Measurements from ENCODE around the gene STAB2.

DNA sequence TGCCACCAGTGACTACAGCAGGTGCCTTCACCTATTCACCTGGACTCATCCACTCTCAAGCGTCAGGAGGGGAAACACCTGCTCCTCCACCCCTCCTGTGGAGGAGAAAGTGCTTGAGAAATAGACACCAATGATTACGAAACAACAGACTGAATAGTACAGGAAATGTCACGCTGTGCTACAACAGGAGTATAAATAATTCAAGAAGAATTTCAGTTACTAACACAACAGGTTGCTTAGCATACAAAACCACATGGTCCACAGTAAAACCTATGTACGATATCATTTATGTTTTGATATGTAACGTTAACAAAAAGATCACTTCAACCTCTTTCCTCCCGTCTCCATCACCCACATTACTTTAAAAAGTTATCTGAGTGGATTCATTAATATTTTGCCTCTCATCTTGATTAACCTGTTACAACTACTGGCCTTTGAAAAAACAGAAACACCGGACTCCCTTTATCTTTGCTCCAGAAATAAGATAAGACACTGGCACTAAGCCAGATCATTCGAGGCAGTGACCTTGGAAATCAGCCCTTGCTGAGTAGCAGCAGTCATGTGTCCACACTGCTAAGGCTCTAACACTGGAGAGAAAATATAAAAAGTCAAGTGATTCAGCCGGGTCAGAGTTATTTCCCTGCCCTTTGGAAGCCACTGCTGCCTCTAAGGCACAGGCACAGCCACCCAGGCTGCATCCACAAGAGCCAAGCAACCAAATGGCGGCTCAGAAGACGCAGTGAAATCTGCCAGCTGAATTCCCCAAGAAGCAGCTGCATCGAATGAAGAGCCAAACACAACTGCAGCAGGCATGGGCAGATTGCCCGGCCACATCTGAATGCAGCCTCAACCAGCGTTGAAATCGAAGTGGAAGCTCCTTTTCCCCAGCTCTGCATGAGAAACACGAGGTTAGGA, 213.0 kb downstream of the STAB2 start:
- peak; percentile 47; the same call in 1 of the 2 replicates for TF ChIP-seq EP300 (IDR thresholded peaks at IDR 0.05; ENCODE audit: borderline replicate concordance)
- no peak for TF ChIP-seq RAD21 (IDR thresholded peaks at IDR 0.05; ENCODE audit: low read depth)
- TF ChIP-seq, protein P1, sequence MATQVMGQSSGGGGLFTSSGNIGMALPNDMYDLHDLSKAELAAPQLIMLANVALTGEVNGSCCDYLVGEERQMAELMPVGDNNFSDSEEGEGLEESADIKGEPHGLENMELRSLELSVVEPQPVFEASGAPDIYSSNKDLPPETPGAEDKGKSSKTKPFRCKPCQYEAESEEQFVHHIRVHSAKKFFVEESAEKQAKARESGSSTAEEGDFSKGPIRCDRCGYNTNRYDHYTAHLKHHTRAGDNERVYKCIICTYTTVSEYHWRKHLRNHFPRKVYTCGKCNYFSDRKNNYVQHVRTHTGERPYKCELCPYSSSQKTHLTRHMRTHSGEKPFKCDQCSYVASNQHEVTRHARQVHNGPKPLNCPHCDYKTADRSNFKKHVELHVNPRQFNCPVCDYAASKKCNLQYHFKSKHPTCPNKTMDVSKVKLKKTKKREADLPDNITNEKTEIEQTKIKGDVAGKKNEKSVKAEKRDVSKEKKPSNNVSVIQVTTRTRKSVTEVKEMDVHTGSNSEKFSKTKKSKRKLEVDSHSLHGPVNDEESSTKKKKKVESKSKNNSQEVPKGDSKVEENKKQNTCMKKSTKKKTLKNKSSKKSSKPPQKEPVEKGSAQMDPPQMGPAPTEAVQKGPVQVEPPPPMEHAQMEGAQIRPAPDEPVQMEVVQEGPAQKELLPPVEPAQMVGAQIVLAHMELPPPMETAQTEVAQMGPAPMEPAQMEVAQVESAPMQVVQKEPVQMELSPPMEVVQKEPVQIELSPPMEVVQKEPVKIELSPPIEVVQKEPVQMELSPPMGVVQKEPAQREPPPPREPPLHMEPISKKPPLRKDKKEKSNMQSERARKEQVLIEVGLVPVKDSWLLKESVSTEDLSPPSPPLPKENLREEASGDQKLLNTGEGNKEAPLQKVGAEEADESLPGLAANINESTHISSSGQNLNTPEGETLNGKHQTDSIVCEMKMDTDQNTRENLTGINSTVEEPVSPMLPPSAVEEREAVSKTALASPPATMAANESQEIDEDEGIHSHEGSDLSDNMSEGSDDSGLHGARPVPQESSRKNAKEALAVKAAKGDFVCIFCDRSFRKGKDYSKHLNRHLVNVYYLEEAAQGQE (IDR thresholded peaks at IDR 0.05; ENCODE audit: low read depth), result no peak
- TF ChIP-seq TCF12 (IDR thresholded peaks at IDR 0.05; ENCODE audit: low read depth), result peak; percentile 61; the same call in 1 of the 2 replicates
- TF ChIP-seq NFIC (IDR thresholded peaks at IDR 0.05), result peak; percentile 44; the same call in 1 of the 2 replicates
- no peak for TF ChIP-seq TAF1 (IDR thresholded peaks at IDR 0.05; ENCODE audit: low read depth)
- TF ChIP-seq, protein P2, sequence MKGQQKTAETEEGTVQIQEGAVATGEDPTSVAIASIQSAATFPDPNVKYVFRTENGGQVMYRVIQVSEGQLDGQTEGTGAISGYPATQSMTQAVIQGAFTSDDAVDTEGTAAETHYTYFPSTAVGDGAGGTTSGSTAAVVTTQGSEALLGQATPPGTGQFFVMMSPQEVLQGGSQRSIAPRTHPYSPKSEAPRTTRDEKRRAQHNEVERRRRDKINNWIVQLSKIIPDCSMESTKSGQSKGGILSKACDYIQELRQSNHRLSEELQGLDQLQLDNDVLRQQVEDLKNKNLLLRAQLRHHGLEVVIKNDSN (IDR thresholded peaks at IDR 0.05), result no peak
- no peak for TF ChIP-seq YY1 (IDR thresholded peaks at IDR 0.05; ENCODE audit: low read depth)
- TF ChIP-seq CEBPB (IDR thresholded peaks at IDR 0.05), result peak; percentile 99

Data from Ishikawa (cell line).